Effector memory CD8-positive, alpha-beta T cell (primary cell): ENCODE data around the gene FAM120A.

Experiments
- ATAC-seq: fragments of 150-1000 bp; cut with Tn5 transposase; replicated peaks from 2 replicates; pipeline ENCODE4 v1.10.0; 2021; ENCODE audit warnings: mild to moderate bottlenecking, moderate library complexity
- DNase-seq, 3 experiments: peaks; one replicate each; pipeline ENCODE4 v3.0.0; 2021
- H3K27ac Mint-ChIP-seq, 2 donors: one replicate each; pipeline ENCODE4 v1.8.0; 2022; ENCODE audit warnings: mild to moderate bottlenecking in 2 of 2, mixed read lengths in 2 of 2, moderate library complexity in 2 of 2
- H3K27me3 Mint-ChIP-seq, 2 donors: one replicate each; pipeline ENCODE4 v1.8.0; 2022; ENCODE audit warnings: mixed read lengths in 2 of 2
- H3K36me3 Mint-ChIP-seq: one replicate; pipeline ENCODE4 v1.8.0; 2022; ENCODE audit warnings: mild to moderate bottlenecking, moderate library complexity, mixed read lengths; ENCODE audit not compliant: insufficient read depth
- H3K4me1 Mint-ChIP-seq, 2 donors: one replicate each; pipeline ENCODE4 v1.8.0; 2022; ENCODE audit warnings: low read depth in 2 of 2, mixed read lengths in 2 of 2
- H3K4me3 Mint-ChIP-seq, 2 donors: one replicate each; pipeline ENCODE4 v1.8.0; 2022; ENCODE audit warnings: mild to moderate bottlenecking in 2 of 2, mixed read lengths in 2 of 2, moderate library complexity in 2 of 2
- H3K9me3 Mint-ChIP-seq, 2 donors: one replicate each; pipeline ENCODE4 v1.8.0; 2022; ENCODE audit warnings: mixed read lengths in 2 of 2

FAM120A gene

GRCh38 chr9:93566408-93567270 lies 115.2 kb downstream of the FAM120A start:
- DNase-seq = peak; percentile 99
- H3K36me3 Mint-ChIP-seq = peaks cover 33% of the 10 kb centered on the region
- H3K4me3 Mint-ChIP-seq = peak overlapping the region; percentile 78 to 83
- peaks cover 0 to 2% of the 10 kb centered on the region in 2 donors for H3K9me3 Mint-ChIP-seq
- peaks cover 8 to 11% of the 10 kb centered on the region in 2 donors for H3K4me1 Mint-ChIP-seq
- H3K27ac Mint-ChIP-seq = peak overlapping the region; percentile 92 to 93
- peak; percentile 96 for ATAC-seq
- no peaks in the 10 kb centered on the region for H3K27me3 Mint-ChIP-seq

DNA sequence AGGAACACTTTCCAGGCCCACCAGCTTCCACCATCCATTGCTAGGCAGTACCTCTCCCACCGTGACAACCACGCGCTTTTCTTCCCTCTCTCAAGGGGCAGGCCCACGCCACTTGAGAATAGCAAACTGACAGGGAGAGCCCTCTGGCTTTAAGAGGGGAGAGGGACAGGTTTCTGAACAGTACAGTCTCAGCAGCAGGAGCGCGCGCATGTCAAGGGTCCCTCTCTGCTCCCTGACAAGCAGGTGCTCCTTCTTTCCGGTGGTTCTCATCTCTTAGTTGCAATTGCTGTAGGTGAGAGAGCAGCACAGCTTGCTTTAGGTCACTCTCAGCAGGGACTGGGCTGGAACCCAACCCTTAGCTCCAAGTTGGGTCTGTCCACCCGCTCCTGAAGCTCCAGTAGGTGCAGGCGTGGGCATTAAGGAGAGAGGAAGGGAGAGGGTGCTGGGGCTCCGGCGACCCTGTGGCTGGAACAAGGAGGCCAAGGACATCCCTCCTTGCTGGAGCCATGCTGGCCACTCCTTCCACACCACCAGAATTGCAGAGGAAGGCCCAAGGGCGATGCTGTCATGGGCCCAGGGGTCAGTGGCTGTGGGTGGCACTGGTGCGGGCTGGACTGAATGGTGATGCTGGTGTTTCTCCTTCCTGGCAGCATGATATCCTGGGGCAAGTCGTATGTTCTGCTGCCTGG lies 115.9 kb downstream of the FAM120A start:
- Mint-ChIP-seq H3K27me3 (no peaks in the 10 kb centered on the region), H3K9me3 (peaks cover 0 to 2% of the 10 kb centered on the region in 2 donors), H3K27ac (peak overlapping the region; percentile 92 to 93), H3K4me1 (peaks cover 8 to 11% of the 10 kb centered on the region in 2 donors), H3K4me3 (peak overlapping the region; percentile 78 to 83), H3K36me3 (peaks cover 30% of the 10 kb centered on the region)
- ATAC-seq (no peak), DNase-seq (no peak)

GRCh38 chr9:93568169-93568568 lies 116.7 kb downstream of the FAM120A start:
- Mint-ChIP-seq H3K36me3 (peaks cover 22% of the 10 kb centered on the region), H3K4me3 (no peak overlapping the region), H3K27ac (peak overlapping the region in 1 of 2 donors; percentile 93), H3K9me3 (peaks cover 0 to 2% of the 10 kb centered on the region in 2 donors), H3K4me1 (peaks cover 8 to 11% of the 10 kb centered on the region in 2 donors), H3K27me3 (no peaks in the 10 kb centered on the region)
- DNase-seq = no peak
- no peak for ATAC-seq

GRCh38 chr9:93569621-93570174 lies 118.2 kb downstream of the FAM120A start:
- Mint-ChIP-seq H3K36me3 (peaks cover 14% of the 10 kb centered on the region), H3K27me3 (no peaks in the 10 kb centered on the region), H3K4me3 (no peak overlapping the region), H3K9me3 (peaks cover 0 to 2% of the 10 kb centered on the region in 2 donors), H3K4me1 (peaks cover 12 to 16% of the 10 kb centered on the region in 2 donors), H3K27ac (no peak overlapping the region)
- ATAC-seq (no peak), DNase-seq (no peak)

GRCh38 chr9:93572221-93572620 lies 120.7 kb downstream of the FAM120A start:
- H3K27ac Mint-ChIP-seq = no peak overlapping the region
- no peaks in the 10 kb centered on the region for H3K27me3 Mint-ChIP-seq
- peaks cover 10% of the 10 kb centered on the region for H3K36me3 Mint-ChIP-seq
- no peak for ATAC-seq
- no peak overlapping the region for H3K4me3 Mint-ChIP-seq
- H3K4me1 Mint-ChIP-seq = peaks cover 17 to 18% of the 10 kb centered on the region in 2 donors
- no peak for DNase-seq
- H3K9me3 Mint-ChIP-seq = peaks cover 0 to 2% of the 10 kb centered on the region in 2 donors

- Mint-ChIP-seq H3K9me3 (peaks cover 0 to 2% of the 10 kb centered on the region in 2 donors), H3K27ac (no peak overlapping the region), H3K4me1 (peaks cover 16 to 18% of the 10 kb centered on the region in 2 donors), H3K27me3 (no peaks in the 10 kb centered on the region), H3K4me3 (peak overlapping the region in 1 of 2 donors; percentile 2), H3K36me3 (peaks cover 14% of the 10 kb centered on the region)
- ATAC-seq (no peak), DNase-seq (no peak)
Observed at GRCh38 chr9:93572636-93573515, 121.4 kb downstream of the FAM120A start.

DNA sequence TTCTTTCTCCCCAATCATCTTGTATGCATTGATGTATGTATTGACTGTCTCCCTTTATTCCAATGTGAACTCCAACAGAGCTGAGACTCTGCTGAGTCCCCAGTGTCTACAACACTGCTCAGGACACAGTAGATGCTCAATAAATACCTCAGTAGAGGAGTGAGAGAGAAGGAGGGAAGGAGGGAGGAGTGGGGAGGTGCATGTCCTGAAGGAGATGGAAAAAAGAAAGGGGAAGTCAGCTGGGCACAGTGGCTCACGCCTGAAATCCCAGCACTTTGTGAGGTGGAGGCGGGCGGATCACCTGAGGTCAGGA lies 122.0 kb downstream of the FAM120A start:
- H3K27ac Mint-ChIP-seq = peak overlapping the region in 1 of 2 donors; percentile 90
- peaks cover 0 to 2% of the 10 kb centered on the region in 2 donors for H3K9me3 Mint-ChIP-seq

GRCh38 chr9:93574091-93574899 lies 122.8 kb downstream of the FAM120A start:
- Mint-ChIP-seq H3K4me1 (peaks cover 27 to 31% of the 10 kb centered on the region in 2 donors), H3K36me3 (peaks cover 14% of the 10 kb centered on the region), H3K9me3 (peaks cover 0 to 2% of the 10 kb centered on the region in 2 donors), H3K27ac (peak overlapping the region; percentile 90 to 97), H3K4me3 (peak overlapping the region; percentile 87), H3K27me3 (no peaks in the 10 kb centered on the region)
- ATAC-seq (no peak), DNase-seq (no peak)

More for the DNA sequence above, 122.0 kb downstream of the FAM120A start:
- ATAC-seq (no peak), DNase-seq (no peak)
- H3K4me3 Mint-ChIP-seq = peak overlapping the region; percentile 2 to 87
- H3K36me3 Mint-ChIP-seq = peaks cover 14% of the 10 kb centered on the region
- no peaks in the 10 kb centered on the region for H3K27me3 Mint-ChIP-seq
- peaks cover 22 to 24% of the 10 kb centered on the region in 2 donors for H3K4me1 Mint-ChIP-seq

DNA sequence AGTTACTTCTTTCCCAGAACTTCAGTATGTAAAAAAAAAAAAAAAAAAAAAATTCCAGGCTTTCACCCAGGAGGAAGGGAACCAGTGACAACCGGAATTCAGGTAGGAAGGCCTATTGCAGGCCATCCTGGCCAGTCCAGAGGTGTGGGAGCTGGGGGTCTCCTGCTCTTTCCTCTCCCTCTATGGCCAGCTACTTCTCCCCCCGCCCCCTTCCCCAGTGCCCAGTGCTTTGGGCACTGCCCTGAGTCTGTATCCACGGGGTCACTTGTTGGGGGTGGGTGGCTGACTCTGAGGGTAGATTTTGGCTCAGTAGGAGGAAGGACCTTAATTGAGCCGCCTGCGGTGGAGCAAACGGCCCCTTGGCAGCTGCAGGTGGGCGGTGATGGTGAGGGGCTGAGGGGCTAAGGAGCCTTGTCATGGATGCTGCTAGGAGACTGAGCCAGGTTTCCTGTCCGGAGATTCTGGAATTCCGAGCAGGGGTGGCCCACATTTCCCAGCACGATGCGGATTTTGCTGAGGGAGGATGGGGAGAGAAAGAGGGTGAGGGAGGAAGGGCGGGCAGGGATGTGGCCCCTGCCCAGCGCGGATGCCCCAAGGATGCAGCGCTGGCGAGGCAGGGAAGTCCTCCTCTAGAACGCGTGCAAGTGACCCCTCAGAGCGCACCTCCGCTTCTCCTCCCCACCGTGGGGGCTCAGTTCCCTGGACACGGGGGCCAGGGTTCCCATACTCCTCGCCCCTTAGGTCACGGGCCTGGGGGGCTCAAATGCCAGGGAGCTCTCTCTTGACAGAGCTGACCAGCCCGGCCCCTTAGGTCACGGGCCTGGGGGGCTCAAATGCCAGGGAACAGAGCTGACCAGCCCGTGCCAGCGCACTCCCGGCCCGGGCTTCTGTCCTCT lies 123.7 kb downstream of the FAM120A start:
- peaks cover 36 to 39% of the 10 kb centered on the region in 2 donors for H3K4me1 Mint-ChIP-seq
- ATAC-seq (no peak), DNase-seq (no peak)
- H3K9me3 Mint-ChIP-seq = peaks cover 0 to 2% of the 10 kb centered on the region in 2 donors
- H3K4me3 Mint-ChIP-seq = peak overlapping the region; percentile 87
- peaks cover 14% of the 10 kb centered on the region for H3K36me3 Mint-ChIP-seq
- H3K27ac Mint-ChIP-seq = peak overlapping the region; percentile 90 to 97
- H3K27me3 Mint-ChIP-seq = no peaks in the 10 kb centered on the region

GRCh38 chr9:93575796-93576257 lies 124.3 kb downstream of the FAM120A start:
- Mint-ChIP-seq H3K36me3 (peaks cover 14% of the 10 kb centered on the region), H3K27me3 (no peaks in the 10 kb centered on the region), H3K4me3 (peak overlapping the region; percentile 87), H3K27ac (peak overlapping the region; percentile 90 to 97), H3K4me1 (peaks cover 43 to 46% of the 10 kb centered on the region in 2 donors), H3K9me3 (no peaks in the 10 kb centered on the region)
- ATAC-seq = peak; percentile 59
- DNase-seq = peak; percentile 49 to 50 (median 50)

- peaks cover 14% of the 10 kb centered on the region for H3K36me3 Mint-ChIP-seq
- H3K27me3 Mint-ChIP-seq = no peaks in the 10 kb centered on the region
- H3K9me3 Mint-ChIP-seq = no peaks in the 10 kb centered on the region
- peak within 1 kb of the TSS; percentile 87 for H3K4me3 Mint-ChIP-seq
- peaks cover 49 to 50% of the 10 kb centered on the region in 2 donors for H3K4me1 Mint-ChIP-seq
- peak in 2 of 3 experiments; percentile 26 for DNase-seq
- peak; percentile 66 for ATAC-seq
- H3K27ac Mint-ChIP-seq = peak within 1 kb of the TSS; percentile 90 to 97
Observed at GRCh38 chr9:93576258-93577077, 125.0 kb downstream of the FAM120A start, which contains the start of gene PHF2. TSS of gene PHF2 (plus strand) at chr9:93576584. CDS start at chr9:93576774, 190 bp downstream.
